Heart right ventricle (tissue), 16 donors: ENCODE results near the gene CA7. TPM values are rescaled to one million over a fixed set of nuclear protein-coding genes. Genes with fewer than 3 reads are reported as not detected.

Source experiments
- ATAC-seq, 8 donors: fragments of 200-7000 bp; cut with Tn5 transposase; one replicate each; pipeline ENCODE4 v1.9.1; 2020; ENCODE audit warnings: mild to moderate bottlenecking in 8 of 8, moderate library complexity in 8 of 8, moderate number of reproducible peaks in 1 of 8
- DNase-seq, 2 donors: peaks; one replicate each; pipeline ENCODE4 v3.0.0-alpha.2; 2020
- H3K27ac ChIP-seq, 10 donors: fragments of 200-600 bp; sonication (generic) in 2 of 10; one replicate each; pipeline versions ENCODE4 v1.5.0 to v1.8.0; 2020 to 2022; ENCODE audit warnings: mild to moderate bottlenecking in 3 of 10
- H3K27me3 ChIP-seq, 7 donors: fragments of 200-600 bp; one replicate each; pipeline ENCODE4 v1.8.0; 2021 to 2022; ENCODE audit warnings: mild to moderate bottlenecking in 2 of 7
- H3K36me3 ChIP-seq, 9 donors: fragments of 200-600 bp; sonication (generic) in 1 of 9; one replicate each; pipeline versions ENCODE4 v1.5.0 to v1.8.0; 2020 to 2022; ENCODE audit warnings: mild to moderate bottlenecking in 2 of 9
- H3K4me1 ChIP-seq, 9 donors: fragments of 200-600 bp; sonication (generic) in 1 of 9; one replicate each; pipeline versions ENCODE4 v1.5.0 to v1.8.0; 2020 to 2022; ENCODE audit warnings: mild to moderate bottlenecking in 4 of 9
- H3K4me3 ChIP-seq, 10 donors: fragments of 200-600 bp; sonication (generic) in 2 of 10; one replicate each; pipeline versions ENCODE4 v1.5.0 to v1.8.0; 2020 to 2022; ENCODE audit warnings: mild to moderate bottlenecking in 7 of 10, moderate library complexity in 2 of 10
- H3K9me3 ChIP-seq, 11 donors: fragments of 200-600 bp in 10 of 11; sonication (generic) in 2 of 11; one replicate each; pipeline versions ENCODE4 v1.5.0 to v1.8.0; 2013 to 2022; ENCODE audit warnings: mild to moderate bottlenecking in 2 of 11, control low read depth in 1 of 11, moderate library complexity in 1 of 11
- CTCF ChIP-seq, 9 donors: fragments of 200-600 bp; sonication (generic) in 2 of 9; IDR thresholded peaks; one replicate each; pipeline versions ENCODE4 v1.5.0 to v1.8.0; 2021 to 2022; ENCODE audit warnings: antibody characterized with exemption in 9 of 9, mild to moderate bottlenecking in 5 of 9, moderate library complexity in 1 of 9
- WGBS, 2 donors: extraction: QIAGEN DNeasy Blood & Tissue Kit; methylation state at CpG; one replicate each; pipeline ENCODE4 v1.1.7; 2013; ENCODE audit warnings: inconsistent platforms in 1 of 2; 5-methylcytosine and 5-hydroxymethylcytosine counted together
- intact Hi-C, 10 donors: fragments of 100-400 bp; cut with DNase I; formaldehyde crosslinking; loops; one replicate each; pipeline versions ENCODE4 v1.11.1 to v1.14.2; 2022
- polyA plus RNA-seq, 2 donors: library from polyadenylated mRNA; stranded (reverse); fragments of 200-250 nt; gene quantifications; one replicate each; pipeline ENCODE4 v1.2.3, GENCODE V29; 2013
- total RNA-seq, 10 donors: library from RNA; stranded (reverse); fragmentation: NEBNext Ultra II Directional in 3 of 10; extraction: Animal tissue kit (Norgen Biotek cat#: 25700) in 3 of 10; gene quantifications; one replicate each; pipeline versions ENCODE4 v1.2.1 to v1.2.4, GENCODE V29; 2021 to 2023
- donor health status: Arrhythmogenic right ventricular cardiomyopathy.
- donor health status: ischemic (EF 13 %, LVEDD 7.1; RV severe dilation, severe dysfunction).
- donor health status: healthy with polysubstance abuse.
- donor health status: DM: no; HTN: yes; CAD: no.
- donor health status: DM: no; HTN: no; CAD: no.
- donor health status: ischemic (EF 25% LVEDD 6.9; RV normal size, moderate dysfunction).
- donor health status: ischemic (EF 25% LVEDD 5.7; RV mildly dilated, moderate dysfunction).
- donor health status: healthy.
- donor health status: DM: yes; HTN: yes; CAD: no.
- donor health status: Ischemic cardiomyopathy.
- donor health status: ischemic (EF 35%, LVEDD 5.7; RV mildly dilated, moderate dysfunction).
- donor health status: nonischemic (EF 11% LVEDD 7.7; RV severe dilation, severe dysfunction).
- donor health status: DM: yes; HTN: yes; CAD: no.
- donor health status: PGD.
- donor health status: ischemic (EF 29% LVEDD 5.4; RV normal size, mild dysfunction).
- donor health status: nonischemic (EF 23%, LVEDD 6.1; RV moderate dilation, normal function).

Gene CA7
- total and polyA plus RNA-seq, 12 donors, result not detected

DNA sequence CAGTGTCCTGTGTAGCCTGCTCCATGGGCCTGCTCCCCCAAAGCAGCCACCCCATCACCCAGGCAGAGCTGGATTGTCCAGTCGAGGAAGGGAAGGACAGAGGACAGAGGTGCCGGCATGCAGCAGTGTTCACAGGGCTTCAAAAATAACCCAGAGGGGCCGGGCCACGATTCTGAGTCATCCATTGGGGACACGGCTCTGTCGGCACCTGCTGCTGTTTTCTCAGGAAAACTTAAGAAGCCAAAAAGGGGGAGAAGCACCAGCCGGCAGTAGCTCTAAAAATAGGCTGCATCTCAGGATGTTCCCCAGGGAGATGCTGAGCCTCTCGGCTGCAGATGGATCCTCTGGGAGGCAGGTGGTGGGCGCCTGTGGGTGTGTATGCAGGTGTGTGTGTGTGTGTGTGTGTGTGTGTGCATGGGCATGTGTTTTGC, 1.6 kb downstream of the CA7 start:
- H3K27me3 ChIP-seq, result peaks cover 10 to 52% (median 39%) of the 10 kb centered on the region in 7 donors
- ATAC-seq, result peak in 2 of 8 donors; percentile 38 to 54

GRCh38 chr16:66846266-66846665, 2.1 kb downstream of the CA7 start:
- TF ChIP-seq CTCF (IDR thresholded peaks at IDR 0.05), result no peak
- intact Hi-C loops, result no loop called here
- Histone ChIP-seq H3K4me1 (peaks cover 4 to 23% (median 12%) of the 10 kb centered on the region in 9 donors), H3K4me3 (no peak overlapping the region), H3K9me3 (no peaks in the 10 kb centered on the region), H3K27ac (no peak overlapping the region), H3K27me3 (peaks cover 10 to 52% (median 39%) of the 10 kb centered on the region in 7 donors), H3K36me3 (no peaks in the 10 kb centered on the region)
- no peak for DNase-seq
- WGBS, 2 donors, result 79 to 86% methylated on average over 1 of the region's 1 CpG
- no peak for ATAC-seq

More for the DNA sequence above, 1.6 kb downstream of the CA7 start:
- WGBS, 2 donors, result 27% methylated on average over 9 of the region's 9 CpGs
- DNase-seq, result no peak
- no peak for TF ChIP-seq CTCF (IDR thresholded peaks at IDR 0.05)
- intact Hi-C loops, result no loop called here
- Histone ChIP-seq H3K36me3 (no peaks in the 10 kb centered on the region), H3K4me3 (no peak overlapping the region), H3K27ac (no peak overlapping the region), H3K9me3 (no peaks in the 10 kb centered on the region), H3K4me1 (peaks cover 4 to 23% (median 12%) of the 10 kb centered on the region in 9 donors)

- no peak overlapping the region for H3K4me3 ChIP-seq
- no peaks in the 10 kb centered on the region for H3K36me3 ChIP-seq
- ATAC-seq, result no peak
- intact Hi-C loops, result no loop called here
- 93 to 98% methylated on average over 6 of the region's 6 CpGs for WGBS, 2 donors
- H3K9me3 ChIP-seq, result no peaks in the 10 kb centered on the region
- peaks cover 4 to 23% (median 12%) of the 10 kb centered on the region in 9 donors for H3K4me1 ChIP-seq
- TF ChIP-seq CTCF (IDR thresholded peaks at IDR 0.05), result no peak
- H3K27ac ChIP-seq, result no peak overlapping the region
- H3K27me3 ChIP-seq, result peaks cover 10 to 52% (median 39%) of the 10 kb centered on the region in 7 donors
- no peak for DNase-seq
These were observed 2.6 kb downstream of the CA7 start for GRCh38 chr16:66846831-66847230.

DNA sequence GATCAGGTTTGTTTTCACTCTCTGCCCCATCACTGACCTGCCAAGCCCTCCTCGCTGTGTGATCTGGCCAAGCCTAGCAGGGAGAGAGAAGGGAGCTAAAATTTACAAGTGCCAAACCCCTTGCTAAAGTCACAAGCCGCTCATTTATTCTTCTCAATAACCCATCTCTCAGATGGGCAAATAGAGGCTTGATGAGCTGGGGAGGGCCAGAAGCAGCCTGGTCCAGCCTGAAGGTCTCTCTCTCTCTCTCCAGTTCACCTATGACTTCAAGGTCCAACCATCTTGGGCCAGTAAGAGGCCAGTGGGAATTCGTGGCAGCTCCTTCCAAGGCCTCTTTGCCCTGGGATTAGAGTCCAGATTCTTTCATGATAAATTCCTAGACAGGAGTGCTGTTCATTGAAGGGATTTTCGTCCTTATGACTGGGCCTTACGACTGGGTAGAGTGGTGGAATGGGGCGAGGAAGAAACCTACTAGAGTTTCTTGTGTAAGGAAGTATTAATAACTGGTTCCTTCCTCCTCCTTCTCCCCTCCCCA, 3.4 kb downstream of the CA7 start:
- peaks cover 10 to 52% (median 39%) of the 10 kb centered on the region in 7 donors for H3K27me3 ChIP-seq
- H3K4me3 ChIP-seq, result no peak overlapping the region
- ATAC-seq, result no peak
- no peak for TF ChIP-seq CTCF (IDR thresholded peaks at IDR 0.05)
- H3K36me3 ChIP-seq, result no peaks in the 10 kb centered on the region
- WGBS, 2 donors, result 81 to 82% methylated on average over 6 of the region's 6 CpGs
- no peak overlapping the region for H3K27ac ChIP-seq
- DNase-seq, result no peak
- peaks cover 4 to 23% (median 12%) of the 10 kb centered on the region in 9 donors for H3K4me1 ChIP-seq
- no peaks in the 10 kb centered on the region for H3K9me3 ChIP-seq
- intact Hi-C loops, result no loop called here
